Measurements from ENCODE around the gene SLC38A3. TPM values are rescaled to one million over a fixed set of nuclear protein-coding genes. Genes with fewer than 3 reads are reported as not detected.
"Not testable (repeated sequence)": the region's sequence is repeated elsewhere in the genome, so short reads cannot be mapped to it uniquely, and the experiment has no call there.

Gene SLC38A3
- total RNA-seq, 2 donors from 2014 or later: 2.4 to 7.9 TPM

- Histone ChIP-seq H3K27me3 (no peaks in the 10 kb centered on the region), H3K9me3 (no peaks in the 10 kb centered on the region), H3K36me3 (no peaks in the 10 kb centered on the region), H3K4me1 (peaks cover 0 to 16% of the 10 kb centered on the region in 2 donors), H3K27ac (no peak overlapping the region), H3K4me3 (no peak overlapping the region)
- no peak for DNase-seq (ENCODE audit: low spot score)
- no peak for TF ChIP-seq CTCF (IDR thresholded peaks at IDR 0.05)
These were observed 17.1 kb downstream of the SLC38A3 start for GRCh38 chr3:50222169-50222528.

GRCh38 chr3:50224639-50225038, 19.6 kb downstream of the SLC38A3 start:
- no peak for TF ChIP-seq CTCF (IDR thresholded peaks at IDR 0.05)
- peaks cover 0 to 24% of the 10 kb centered on the region in 2 donors for H3K4me1 ChIP-seq
- H3K4me3 ChIP-seq: no peak overlapping the region

GRCh38 chr3:50226888-50227389, 21.9 kb downstream of the SLC38A3 start:
- Histone ChIP-seq H3K9me3 (no peaks in the 10 kb centered on the region), H3K27me3 (no peaks in the 10 kb centered on the region), H3K4me1 (peaks cover 0 to 24% of the 10 kb centered on the region in 2 donors), H3K36me3 (no peaks in the 10 kb centered on the region), H3K27ac (peak overlapping the region; percentile 66 to 76), H3K4me3 (peak overlapping the region; percentile 55 to 68)
- TF ChIP-seq CTCF (IDR thresholded peaks at IDR 0.05): no peak
- DNase-seq (ENCODE audit: low spot score): no peak

More at GRCh38 chr3:50224639-50225038, 19.6 kb downstream of the SLC38A3 start:
- H3K27ac ChIP-seq: no peak overlapping the region
- no peaks in the 10 kb centered on the region for H3K27me3 ChIP-seq
- no peaks in the 10 kb centered on the region for H3K36me3 ChIP-seq
- DNase-seq (ENCODE audit: low spot score): no peak
- H3K9me3 ChIP-seq: no peaks in the 10 kb centered on the region

- Histone ChIP-seq H3K27ac (peak overlapping the region; percentile 66 to 76), H3K27me3 (no peaks in the 10 kb centered on the region), H3K36me3 (no peaks in the 10 kb centered on the region), H3K4me3 (peak overlapping the region; percentile 55 to 68), H3K4me1 (peaks cover 0 to 24% of the 10 kb centered on the region in 2 donors), H3K9me3 (no peaks in the 10 kb centered on the region)
- peak; percentile 88 for DNase-seq (ENCODE audit: low spot score)
- TF ChIP-seq CTCF (IDR thresholded peaks at IDR 0.05): peak; percentile 89 to 99
These were observed 22.5 kb downstream of the SLC38A3 start for GRCh38 chr3:50227390-50228183.

- Histone ChIP-seq H3K27ac (peak overlapping the region; percentile 66 to 76), H3K4me3 (peak overlapping the region in 1 of 2 donors; percentile 68), H3K4me1 (peaks cover 0 to 24% of the 10 kb centered on the region in 2 donors)
- DNase-seq (ENCODE audit: low spot score); H3K36me3 ChIP-seq; H3K27me3 ChIP-seq; H3K9me3 ChIP-seq: not testable (repeated sequence)
These were observed 23.2 kb downstream of the SLC38A3 start for GRCh38 chr3:50228184-50228763.

GRCh38 chr3:50229490-50229889, 24.4 kb downstream of the SLC38A3 start:
- H3K9me3 ChIP-seq: no peaks in the 10 kb centered on the region
- no peak for TF ChIP-seq CTCF (IDR thresholded peaks at IDR 0.05)
- DNase-seq (ENCODE audit: low spot score): no peak
- no peaks in the 10 kb centered on the region for H3K36me3 ChIP-seq
- peaks cover 0 to 24% of the 10 kb centered on the region in 2 donors for H3K4me1 ChIP-seq
- no peak overlapping the region for H3K4me3 ChIP-seq
- H3K27me3 ChIP-seq: no peaks in the 10 kb centered on the region
- H3K27ac ChIP-seq: no peak overlapping the region
